Bronchial epithelial cell (primary cell): ENCODE results near the gene SH2D4B. TPM values are rescaled to one million over a fixed set of nuclear protein-coding genes. Genes with fewer than 3 reads are reported as not detected.

Experiments used
- DNase-seq: peaks from one replicate; pipeline ENCODE4 v3.0.0-alpha.2; 2010; ENCODE audit warnings: low read depth
- FAIRE-seq: peaks from 2 replicates; lab custom pipeline; 2011; peaks lifted over from hg19 to GRCh38; lab: Jason Lieb, UNC
- H3K27me3 ChIP-seq: 2 replicates; pipeline ENCODE4 v1.5.1; 2011; ENCODE audit warnings: low read length; ENCODE audit not compliant: control insufficient read depth, insufficient read depth
- H3K36me3 ChIP-seq: 2 replicates; pipeline ENCODE4 v1.5.1; 2011; ENCODE audit warnings: low read length; ENCODE audit not compliant: control insufficient read depth, insufficient read depth
- H3K4me3 ChIP-seq: 2 replicates; pipeline ENCODE4 v1.5.1; 2011; ENCODE audit warnings: mild to moderate bottlenecking, low read depth, low read length, control low read depth
- CTCF ChIP-seq: IDR thresholded peaks from 2 replicates; pipeline ENCODE4 v1.5.1; 2011; ENCODE audit warnings: mild to moderate bottlenecking, moderate library complexity, low read length, control low read depth, inconsistent platforms; ENCODE audit not compliant: insufficient read depth, severe bottlenecking
- total RNA-seq: library from RNA; depleted of rRNA; stranded (reverse); fragments of >200 nt; gene quantifications from 2 replicates; pipeline ENCODE4 v1.2.1, GENCODE V29; 2014

The SH2D4B gene
- total RNA-seq, 1 donor from 2014 or later, result under 0.01 TPM

- no peaks in the 10 kb centered on the region for H3K36me3 ChIP-seq
- no peak overlapping the region for H3K4me3 ChIP-seq
- TF ChIP-seq CTCF, result no peak
- no peaks in the 10 kb centered on the region for H3K27me3 ChIP-seq
- no peak for FAIRE-seq
- no peak for DNase-seq
Observed at GRCh38 chr10:80526742-80527141, 11.0 kb upstream of the SH2D4B start.

GRCh38 chr10:80528185-80528700 lies 9.5 kb upstream of the SH2D4B start:
- DNase-seq, result no peak
- no peak for TF ChIP-seq CTCF
- no peak for FAIRE-seq
- Histone ChIP-seq H3K27me3 (no peaks in the 10 kb centered on the region), H3K36me3 (no peaks in the 10 kb centered on the region), H3K4me3 (no peak overlapping the region)

GRCh38 chr10:80528901-80529300 lies 8.8 kb upstream of the SH2D4B start:
- no peak for FAIRE-seq
- no peaks in the 10 kb centered on the region for H3K36me3 ChIP-seq

GRCh38 chr10:80529604-80530003 lies 8.1 kb upstream of the SH2D4B start:
- H3K36me3 ChIP-seq, result no peaks in the 10 kb centered on the region
- FAIRE-seq (no peak), DNase-seq (no peak)
- no peaks in the 10 kb centered on the region for H3K27me3 ChIP-seq
- no peak for TF ChIP-seq CTCF
- no peak overlapping the region for H3K4me3 ChIP-seq

More at GRCh38 chr10:80528901-80529300, 8.8 kb upstream of the SH2D4B start:
- no peak for DNase-seq
- no peak overlapping the region for H3K4me3 ChIP-seq
- no peaks in the 10 kb centered on the region for H3K27me3 ChIP-seq
- no peak for TF ChIP-seq CTCF

GRCh38 chr10:80530251-80530650 lies 7.5 kb upstream of the SH2D4B start:
- no peaks in the 10 kb centered on the region for H3K36me3 ChIP-seq
- FAIRE-seq (no peak), DNase-seq (peak; percentile 64)
- no peaks in the 10 kb centered on the region for H3K27me3 ChIP-seq
- no peak overlapping the region for H3K4me3 ChIP-seq
- peak; percentile 68 for TF ChIP-seq CTCF

GRCh38 chr10:80530816-80531215 lies 6.9 kb upstream of the SH2D4B start:
- FAIRE-seq (no peak), DNase-seq (no peak)
- H3K36me3 ChIP-seq, result no peaks in the 10 kb centered on the region
- no peak overlapping the region for H3K4me3 ChIP-seq
- H3K27me3 ChIP-seq, result no peaks in the 10 kb centered on the region
- TF ChIP-seq CTCF, result no peak
